Astrocyte (in vitro differentiated cells and primary cell): Measurements from ENCODE around the gene ACSM2A. TPM values are rescaled to one million over a fixed set of nuclear protein-coding genes. Genes with fewer than 3 reads are reported as not detected.
A peak's percentile ranks its signal among the peaks of the same experiment; 100 is the strongest.
"Not testable (repeated sequence)": the region's sequence is repeated elsewhere in the genome, so short reads cannot be mapped to it uniquely, and the experiment has no call there.

Experiments used
- DNase-seq: peaks from one replicate; pipeline ENCODE4 v3.0.0-alpha.2; 2010; ENCODE audit warnings: low read depth
- FAIRE-seq: peaks from 2 replicates; lab custom pipeline; 2011; peaks lifted over from hg19 to GRCh38; lab: Jason Lieb, UNC
- H2AFZ ChIP-seq: 2 replicates; pipeline ENCODE4 v1.6.0; 2012; ENCODE audit warnings: low read depth, low read length, inconsistent platforms
- H3K27ac ChIP-seq: 2 replicates; pipeline ENCODE4 v1.5.1; 2011; ENCODE audit warnings: low read depth, low read length, inconsistent platforms
- H3K27me3 ChIP-seq: 2 replicates; pipeline ENCODE4 v1.6.0; 2011; ENCODE audit warnings: low read length, inconsistent platforms; ENCODE audit not compliant: insufficient read depth
- H3K36me3 ChIP-seq: 2 replicates; pipeline ENCODE4 v1.5.1; 2011; ENCODE audit warnings: low read length, inconsistent platforms; ENCODE audit not compliant: insufficient read depth
- H3K4me1 ChIP-seq: 2 replicates; pipeline ENCODE4 v1.5.1; 2011; ENCODE audit warnings: low read length, inconsistent platforms; ENCODE audit not compliant: insufficient read depth
- H3K4me2 ChIP-seq: 2 replicates; pipeline ENCODE4 v1.6.0; 2012; ENCODE audit warnings: low read length, inconsistent platforms
- H3K4me3 ChIP-seq: 2 replicates; pipeline ENCODE4 v1.5.1; 2011; ENCODE audit warnings: low read depth, mild to moderate bottlenecking, low read length, inconsistent platforms; ENCODE audit not compliant: insufficient read depth
- H3K79me2 ChIP-seq: 2 replicates; pipeline ENCODE4 v1.6.0; 2012; ENCODE audit warnings: mild to moderate bottlenecking, low read length, inconsistent platforms; ENCODE audit not compliant: insufficient read depth
- H3K9ac ChIP-seq: 2 replicates; pipeline ENCODE4 v1.6.0; 2012; ENCODE audit warnings: mild to moderate bottlenecking, low read length, inconsistent platforms
- H3K9me3 ChIP-seq: 2 replicates; pipeline ENCODE4 v1.5.1; 2012; ENCODE audit warnings: low read depth, mild to moderate bottlenecking, low read length, inconsistent platforms; ENCODE audit not compliant: insufficient read depth
- H4K20me1 ChIP-seq: 2 replicates; pipeline ENCODE4 v1.6.0; 2012; ENCODE audit warnings: low read length, inconsistent platforms; ENCODE audit not compliant: insufficient read depth
- H3K27ac Mint-ChIP-seq: one replicate; pipeline ENCODE4 v1.8.0; 2021; ENCODE audit warnings: mild to moderate bottlenecking, mixed read lengths; ENCODE audit not compliant: unreplicated experiment
- H3K27me3 Mint-ChIP-seq: one replicate; pipeline ENCODE4 v1.8.0; 2021; ENCODE audit warnings: low read depth, mixed read lengths; ENCODE audit not compliant: unreplicated experiment
- H3K36me3 Mint-ChIP-seq: one replicate; pipeline ENCODE4 v1.8.0; 2021; ENCODE audit warnings: low read depth, mixed read lengths; ENCODE audit not compliant: unreplicated experiment
- H3K4me1 Mint-ChIP-seq: one replicate; pipeline ENCODE4 v1.8.0; 2021; ENCODE audit warnings: low read depth, mixed read lengths; ENCODE audit not compliant: unreplicated experiment
- H3K4me3 Mint-ChIP-seq: one replicate; pipeline ENCODE4 v1.8.0; 2021; ENCODE audit warnings: mild to moderate bottlenecking, moderate library complexity, mixed read lengths; ENCODE audit not compliant: unreplicated experiment
- H3K9me3 Mint-ChIP-seq: one replicate; pipeline ENCODE4 v1.8.0; 2021; ENCODE audit warnings: mild to moderate bottlenecking, mixed read lengths; ENCODE audit not compliant: unreplicated experiment
- CTCF ChIP-seq: IDR thresholded peaks from 2 replicates; pipeline ENCODE4 v1.5.1; 2011; ENCODE audit warnings: low read depth, mild to moderate bottlenecking, inconsistent platforms, low read length, moderate library complexity; ENCODE audit not compliant: insufficient read depth
- EZH2 ChIP-seq: IDR thresholded peaks from 2 replicates; pipeline ENCODE4 v1.6.1; 2012; ENCODE audit warnings: mild to moderate bottlenecking, low read length, inconsistent platforms; ENCODE audit not compliant: insufficient read depth
- total RNA-seq: library from RNA; stranded (reverse); gene quantifications from 2 replicates; pipeline ENCODE4 v1.2.1, GENCODE V29; 2021

The ACSM2A gene
- total RNA-seq, 1 donor from 2014 or later: 0.14 TPM

- Mint-ChIP-seq H3K9me3 (peaks cover 3% of the 10 kb centered on the region), H3K27ac (no peak overlapping the region), H3K4me1 (peaks cover 5% of the 10 kb centered on the region), H3K27me3 (peaks cover 3% of the 10 kb centered on the region), H3K36me3 (no peaks in the 10 kb centered on the region), H3K4me3 (no peak overlapping the region)
- Histone ChIP-seq H4K20me1 (no peaks in the 10 kb centered on the region), H3K9me3 (no peaks in the 10 kb centered on the region), H3K27ac (peak overlapping the region; percentile 19), H3K27me3 (no peaks in the 10 kb centered on the region), H2AFZ (no peak overlapping the region), H3K4me2 (no peak overlapping the region), H3K36me3 (no peaks in the 10 kb centered on the region), H3K4me3 (no peak overlapping the region), H3K4me1 (no peaks in the 10 kb centered on the region), H3K9ac (no peak overlapping the region), H3K79me2 (no peaks in the 10 kb centered on the region)
- no peak for FAIRE-seq
- no peak for TF ChIP-seq CTCF
- no peak for TF ChIP-seq EZH2
- no peak for DNase-seq
Measured at GRCh38 chr16:20415541-20415940, 35.8 kb upstream of the ACSM2A start.

- H3K27me3 Mint-ChIP-seq, H3K36me3 ChIP-seq, H3K27ac ChIP-seq, H3K4me1 ChIP-seq, H4K20me1 ChIP-seq, H3K27me3 ChIP-seq, H3K36me3 Mint-ChIP-seq, DNase-seq, H3K4me3 Mint-ChIP-seq, H3K4me3 ChIP-seq, H3K9me3 ChIP-seq, H2AFZ ChIP-seq, H3K79me2 ChIP-seq, H3K27ac Mint-ChIP-seq, FAIRE-seq, H3K4me2 ChIP-seq, H3K9ac ChIP-seq, H3K9me3 Mint-ChIP-seq: not testable (repeated sequence)
- peaks cover 11% of the 10 kb centered on the region for H3K4me1 Mint-ChIP-seq
Measured at GRCh38 chr16:20419093-20419492, 32.2 kb upstream of the ACSM2A start.

- not testable (repeated sequence) for H3K4me3 ChIP-seq, H3K4me1 Mint-ChIP-seq, H3K27me3 ChIP-seq, H3K4me1 ChIP-seq, H3K27ac Mint-ChIP-seq, H4K20me1 ChIP-seq, H3K27ac ChIP-seq, H3K4me2 ChIP-seq, H3K27me3 Mint-ChIP-seq, FAIRE-seq, H3K79me2 ChIP-seq, H3K36me3 ChIP-seq, H3K9me3 ChIP-seq, H3K9me3 Mint-ChIP-seq, H2AFZ ChIP-seq, H3K9ac ChIP-seq, DNase-seq, H3K4me3 Mint-ChIP-seq, H3K36me3 Mint-ChIP-seq
Measured at GRCh38 chr16:20421748-20422147, 29.6 kb upstream of the ACSM2A start.

DNA sequence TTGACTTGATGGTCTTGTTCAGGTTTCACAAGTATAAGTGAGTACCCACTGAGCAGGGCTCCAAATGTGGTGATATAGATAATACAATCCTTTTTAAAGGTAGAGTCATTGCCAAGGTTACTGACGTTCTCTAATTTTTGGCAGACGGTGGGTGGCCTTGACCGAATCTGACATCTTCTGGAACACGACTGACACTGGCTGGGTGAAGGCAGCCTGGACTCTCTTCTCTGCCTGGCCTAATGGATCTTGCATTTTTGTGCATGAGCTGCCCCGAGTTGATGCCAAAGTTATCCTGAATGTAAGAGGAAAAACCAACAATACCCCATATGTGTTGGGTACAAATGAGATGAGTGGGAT lies 27.6 kb upstream of the ACSM2A start:
- H4K20me1 ChIP-seq, H3K27me3 ChIP-seq, H3K27ac ChIP-seq, H3K27me3 Mint-ChIP-seq, H3K9me3 ChIP-seq, H3K79me2 ChIP-seq, DNase-seq, H3K9ac ChIP-seq, H3K9me3 Mint-ChIP-seq, H3K36me3 Mint-ChIP-seq, FAIRE-seq, H3K4me3 Mint-ChIP-seq, H3K36me3 ChIP-seq, H3K27ac Mint-ChIP-seq, H3K4me3 ChIP-seq, H3K4me2 ChIP-seq, H3K4me1 ChIP-seq, H2AFZ ChIP-seq: not testable (repeated sequence)
- H3K4me1 Mint-ChIP-seq: peaks cover 14% of the 10 kb centered on the region
